ENCODE data around the gene MGP. TPM values are rescaled to one million over a fixed set of nuclear protein-coding genes. Genes with fewer than 3 reads are reported as not detected.
A peak's percentile ranks its signal among the peaks of the same experiment; 100 is the strongest.

Gene MGP
- total RNA-seq, 2 donors from 2014 or later: 1,159 to 1,325 TPM

GRCh38 chr12:14905269-14906004 is 19.8 kb upstream of the MGP start:
- DNase-seq (peak; percentile 43), ATAC-seq (peak; percentile 56 to 72)
- intact Hi-C loops (cut with DNase I): no loop called here

DNA sequence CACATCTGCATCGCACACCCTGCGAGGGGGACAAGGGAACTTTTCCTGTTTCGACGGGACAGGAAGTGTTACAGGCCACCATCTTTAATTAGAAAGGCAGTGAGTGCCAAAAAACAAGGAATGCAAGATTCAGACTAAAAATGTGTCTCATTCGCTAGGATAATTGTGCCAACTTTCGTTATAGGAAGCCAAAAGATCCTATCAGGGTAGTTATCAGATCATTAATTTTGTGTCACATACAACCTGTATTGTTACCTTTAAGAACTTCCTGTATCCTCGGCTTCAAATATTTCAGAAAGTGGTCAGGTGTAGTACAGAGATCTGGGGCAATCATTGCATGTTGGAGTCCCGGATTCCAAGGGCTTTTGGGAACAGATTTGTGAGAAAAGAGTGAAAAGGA is 19.2 kb upstream of the MGP start:
- no peak for ATAC-seq
- intact Hi-C loops (cut with DNase I): no loop called here
- DNase-seq: no peak

- ATAC-seq (no peak), DNase-seq (no peak)
- intact Hi-C loops (cut with DNase I): no loop called here
Observed at GRCh38 chr12:14903386-14904098, 17.9 kb upstream of the MGP start.

DNA sequence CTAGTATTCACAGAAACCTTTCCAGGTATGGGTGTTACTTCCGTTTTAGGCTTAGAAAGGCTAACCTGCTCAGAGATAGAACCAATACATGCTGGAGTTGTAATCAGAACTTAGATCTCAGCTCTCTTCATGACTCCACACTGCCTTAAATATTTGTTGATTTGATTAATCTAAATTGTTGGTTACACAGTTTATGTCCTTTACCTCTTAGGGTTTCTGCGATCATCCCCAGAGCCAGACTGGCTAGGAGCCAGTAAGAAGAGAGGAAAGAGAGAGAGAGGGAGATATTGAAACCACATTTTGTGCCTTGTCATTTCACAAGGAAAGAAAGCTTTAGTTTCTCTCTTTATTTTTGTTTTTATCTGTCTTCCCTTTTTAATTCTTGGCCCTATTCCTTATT is 16.8 kb upstream of the MGP start:
- no peak for ATAC-seq
- intact Hi-C loops (cut with DNase I): no loop called here
- no peak for DNase-seq

- ATAC-seq: peak; percentile 38 to 77
- intact Hi-C loops (cut with DNase I): no loop called here
- no peak for DNase-seq
Observed at GRCh38 chr12:14901228-14901562, 15.5 kb upstream of the MGP start.

GRCh38 chr12:14900521-14901227 is 15.0 kb upstream of the MGP start:
- ATAC-seq (no peak), DNase-seq (no peak)
- intact Hi-C loops (cut with DNase I): no loop called here

GRCh38 chr12:14896521-14897169 is 11.0 kb upstream of the MGP start:
- DNase-seq: no peak
- intact Hi-C loops (cut with DNase I): no loop called here
- peak; percentile 9 to 73 for ATAC-seq

GRCh38 chr12:14893506-14894250 is 8.0 kb upstream of the MGP start:
- DNase-seq: no peak
- peak; percentile 69 to 79 for ATAC-seq
- intact Hi-C loops (cut with DNase I): no loop called here

DNA sequence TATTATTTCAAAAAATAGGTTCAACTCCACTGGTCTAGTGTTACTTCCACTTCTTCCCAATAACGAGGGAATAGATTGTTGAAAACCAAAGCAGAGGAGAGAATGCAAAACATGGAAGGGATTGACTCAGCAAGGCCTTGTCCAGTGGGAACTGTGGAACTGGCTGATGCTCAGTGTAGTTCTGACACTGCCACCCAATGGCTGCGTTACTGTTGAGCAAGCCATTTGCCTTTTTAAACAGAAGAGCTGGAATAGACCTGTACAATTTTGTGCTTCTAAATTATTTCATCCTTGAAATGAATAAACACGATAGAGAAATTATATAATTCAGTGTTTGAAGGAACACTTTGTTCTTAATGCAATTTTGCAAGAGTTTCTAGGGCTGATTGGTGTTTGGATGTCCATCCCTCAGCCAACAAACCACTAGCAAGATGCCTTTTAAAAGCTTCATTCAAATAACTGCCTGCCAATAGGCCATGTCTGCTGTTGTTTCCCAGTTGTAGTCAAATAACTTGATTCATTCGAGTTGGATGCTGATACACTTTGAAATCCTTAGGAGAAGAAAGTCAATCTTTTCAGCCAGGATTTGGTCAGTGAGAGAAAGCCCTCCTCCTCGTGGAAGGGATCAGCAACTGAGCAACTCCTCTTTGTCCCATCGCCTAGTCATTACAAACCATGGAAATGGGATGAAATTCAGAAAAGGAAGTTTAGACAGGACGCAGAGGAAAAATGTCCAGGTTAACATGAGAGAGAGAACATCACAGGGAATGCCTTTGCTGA is 7.3 kb upstream of the MGP start:
- ATAC-seq (peak; percentile 72 to 89), DNase-seq (peak; percentile 47)
- intact Hi-C loops (cut with DNase I): no loop called here

GRCh38 chr12:14890701-14891100 is 5.0 kb upstream of the MGP start:
- intact Hi-C loops (cut with DNase I): no loop called here
- no peak for ATAC-seq
- no peak for DNase-seq

GRCh38 chr12:14886271-14886670 is 617 bp upstream of the MGP start:
- no peak for DNase-seq
- intact Hi-C loops (cut with DNase I): loop anchor here in 1 of 2 donors (5.0 kb wide), 2 partner anchors 39 to 66 kb away; no protein-coding TSS in a partner anchor
- no peak for ATAC-seq

GRCh38 chr12:14884458-14884878 is 1.2 kb downstream of the MGP start:
- ATAC-seq (peak; percentile 69 to 77), DNase-seq (peak; percentile 91)
- intact Hi-C loops (cut with DNase I): no loop called here

DNA sequence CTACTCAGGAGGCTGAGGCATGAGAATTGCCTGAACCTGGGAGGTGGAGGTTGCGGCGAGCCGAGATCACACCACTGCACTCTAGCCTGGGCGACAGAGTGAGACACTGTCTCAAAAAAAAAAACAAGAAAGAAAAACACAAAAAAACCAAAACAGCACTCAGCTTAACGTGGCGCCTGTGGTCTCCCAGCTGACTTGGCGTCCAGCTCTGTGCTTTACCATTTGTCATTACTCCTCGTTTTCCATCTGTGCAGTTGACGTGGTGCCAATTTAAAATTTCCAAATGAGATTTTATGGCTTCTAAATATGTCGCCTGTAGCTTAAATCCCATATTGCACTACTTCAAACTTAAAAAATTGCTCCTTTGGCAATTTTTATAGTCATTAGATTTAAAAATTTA is 2.0 kb downstream of the MGP start:
- ATAC-seq (no peak), DNase-seq (no peak)
- intact Hi-C loops (cut with DNase I): no loop called here

DNA sequence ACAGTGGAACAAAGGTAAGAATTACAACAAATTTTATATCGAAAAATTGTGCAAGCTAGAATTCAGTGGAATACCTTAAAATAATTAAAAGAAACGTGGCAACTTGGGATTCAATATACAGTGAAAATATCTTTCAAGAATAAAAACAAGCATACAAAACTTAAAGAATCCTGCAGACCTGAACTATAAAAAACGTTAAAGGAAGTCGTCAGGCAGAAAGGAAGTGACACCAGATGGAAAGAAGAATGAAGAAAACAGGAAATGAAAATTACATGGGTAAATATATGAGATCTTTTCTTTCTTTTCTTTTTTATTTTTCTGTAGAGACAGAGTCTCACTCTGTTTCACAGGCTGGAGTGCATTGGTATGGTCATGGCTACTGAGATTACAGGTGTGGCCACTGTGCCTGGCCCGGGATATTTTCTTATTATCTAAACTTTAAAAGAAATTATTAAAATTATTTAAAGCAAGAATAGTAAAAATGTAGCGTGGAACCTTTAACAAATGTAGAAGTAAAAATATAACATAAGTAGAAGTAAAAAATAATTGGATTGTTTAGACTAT is 4.7 kb downstream of the MGP start:
- ATAC-seq (no peak), DNase-seq (no peak)
- intact Hi-C loops (cut with DNase I): no loop called here

DNA sequence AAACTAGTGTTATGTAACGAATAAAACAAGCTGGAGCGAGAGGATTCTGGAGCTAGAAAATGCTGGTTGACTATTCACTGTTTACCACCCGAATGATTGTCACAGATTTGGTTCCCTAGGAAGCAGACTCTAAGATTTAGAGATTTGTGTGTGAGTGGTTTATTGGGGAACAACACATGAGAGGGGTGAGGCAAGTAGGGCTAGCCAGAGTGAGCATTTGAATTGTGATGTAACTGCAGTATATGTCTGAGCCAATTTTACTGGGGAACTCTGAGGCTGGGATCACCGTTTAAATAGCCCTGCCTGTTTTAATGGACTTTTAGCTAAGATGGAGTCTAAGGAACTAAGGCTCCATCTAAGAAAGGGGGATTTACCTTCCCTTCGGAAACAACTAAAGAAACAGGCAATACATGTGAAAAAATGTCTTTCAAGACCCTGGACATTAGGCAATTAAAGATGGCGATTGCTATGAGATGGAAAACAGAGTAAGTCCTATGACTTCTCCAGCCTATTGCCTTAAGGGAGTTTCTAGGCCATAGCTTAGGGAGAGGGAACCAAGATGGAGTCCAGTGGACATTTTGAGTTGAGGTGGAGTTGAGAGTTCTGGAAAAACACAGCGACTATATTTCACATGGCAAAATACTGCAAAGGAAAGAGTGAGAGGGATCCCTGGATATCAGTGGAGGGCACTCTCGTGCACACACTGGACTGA is 6.3 kb downstream of the MGP start:
- intact Hi-C loops (cut with DNase I): no loop called here
- DNase-seq (no peak), ATAC-seq (peak; percentile 21 to 34)

GRCh38 chr12:14878488-14878887 is 7.2 kb downstream of the MGP start:
- DNase-seq (no peak), ATAC-seq (peak in 1 of 2 donors; percentile 58)
- intact Hi-C loops (cut with DNase I): no loop called here

DNA sequence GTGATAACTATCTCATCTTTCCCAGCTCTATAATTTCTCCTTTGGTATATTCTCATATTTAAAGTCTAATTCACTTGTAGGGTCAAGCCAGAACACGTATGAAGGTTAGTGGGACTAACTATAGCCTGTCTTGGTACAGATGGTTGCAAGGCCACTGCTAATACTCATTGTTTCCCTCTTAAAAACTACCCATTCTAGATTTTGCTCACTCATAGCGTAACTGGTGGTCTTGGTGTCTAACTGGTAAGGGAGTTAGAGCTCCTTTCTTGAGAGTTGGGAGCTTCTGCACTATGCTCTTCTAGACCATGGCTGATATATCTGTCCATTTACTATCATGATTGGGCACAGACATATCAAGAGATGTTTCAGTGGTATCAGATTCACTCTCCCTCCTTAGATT is 8.8 kb downstream of the MGP start:
- ATAC-seq (no peak), DNase-seq (no peak)
- intact Hi-C loops (cut with DNase I): no loop called here

Measured in left cardiac atrium (tissue), 4 donors.